Thoracic aorta (tissue), 2 donors: ENCODE results near the gene RNASE12. TPM values are rescaled to one million over a fixed set of nuclear protein-coding genes. Genes with fewer than 3 reads are reported as not detected.

Experiments
- ATAC-seq: fragments of 150-250 bp; one replicate; pipeline ENCODE4 v1.8.0; 2017; ENCODE audit warnings: low read depth; ENCODE audit not compliant: insufficient number of reproducible peaks, low FRiP score
- DNase-seq: peaks from one replicate; pipeline ENCODE4 v3.0.0-alpha.2; 2020; ENCODE audit warnings: low spot score
- H3K27ac ChIP-seq, 2 donors: fragments of 200-600 bp; sonication (generic); 1 replicate in 1 of 2; 2 replicates in 1 of 2; pipeline ENCODE4 v1.5.1; 2016; ENCODE audit warnings: mild to moderate bottlenecking in 2 of 2, moderate library complexity in 2 of 2
- H3K27me3 ChIP-seq: fragments of 200-600 bp; sonication (generic); replicated peaks from 2 replicates; pipeline ENCODE4 v1.6.0; 2016; ENCODE audit warnings: mild to moderate bottlenecking; ENCODE audit not compliant: insufficient read depth
- H3K36me3 ChIP-seq: fragments of 200-600 bp; sonication (generic); one replicate; pipeline ENCODE4 v1.5.1; 2016
- H3K4me1 ChIP-seq, 2 donors: fragments of 200-600 bp; sonication (generic); 1 replicate in 1 of 2; 2 replicates in 1 of 2; pipeline versions ENCODE4 v1.5.1 to v1.6.0; 2016; ENCODE audit warnings: low read depth in 2 of 2, mild to moderate bottlenecking in 1 of 2; ENCODE audit not compliant: control insufficient read depth in 1 of 2
- H3K4me3 ChIP-seq: fragments of 200-600 bp; sonication (generic); 2 replicates; pipeline ENCODE4 v1.5.1; 2016; ENCODE audit warnings: mild to moderate bottlenecking
- H3K9me3 ChIP-seq: fragments of 200-600 bp; sonication (generic); 2 replicates; pipeline ENCODE4 v1.5.1; 2016
- total RNA-seq, 2 donors: library from RNA; depleted of rRNA; stranded (reverse); fragments of >200 nt; gene quantifications; one replicate each; pipeline versions ENCODE4 v1.1.0 to v1.2.3, GENCODE V29; 2016
- TF ChIP-seq, protein P1 (sequence below): fragments of 200-600 bp; sonication (generic); IDR thresholded peaks from one replicate; pipeline ENCODE4 v1.5.1; 2019; ENCODE audit warnings: antibody characterized with exemption

Gene RNASE12
- total RNA-seq, 2 donors from 2014 or later, result not detected

DNA sequence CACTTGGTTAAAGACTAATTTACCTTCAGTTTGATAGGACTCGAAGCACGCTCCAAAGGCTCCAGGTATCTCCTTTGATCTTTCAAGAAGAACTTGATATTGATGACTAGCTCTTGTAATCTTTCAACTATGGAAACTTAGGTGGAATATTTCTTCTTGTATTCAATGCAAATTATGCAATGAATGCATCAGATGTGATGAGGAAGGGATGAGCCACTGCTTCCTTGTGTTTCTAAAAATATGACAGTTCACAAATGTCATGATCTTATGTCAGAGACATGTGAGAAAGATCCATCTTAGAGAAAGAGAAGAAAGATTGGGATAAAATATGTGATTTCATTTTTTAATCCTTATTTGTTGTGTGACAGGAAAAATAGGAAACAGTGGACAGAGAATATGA is 40.2 kb downstream of the RNASE12 start:
- no peak overlapping the region for H3K4me3 ChIP-seq
- no peak overlapping the region for H3K27ac ChIP-seq
- ATAC-seq, result no peak
- H3K36me3 ChIP-seq, result no peaks in the 10 kb centered on the region
- no peaks in the 10 kb centered on the region for H3K9me3 ChIP-seq
- no peaks in the 10 kb centered on the region for H3K4me1 ChIP-seq
- DNase-seq, result no peak
- H3K27me3 ChIP-seq, result no peaks in the 10 kb centered on the region
- TF ChIP-seq, protein P1, sequence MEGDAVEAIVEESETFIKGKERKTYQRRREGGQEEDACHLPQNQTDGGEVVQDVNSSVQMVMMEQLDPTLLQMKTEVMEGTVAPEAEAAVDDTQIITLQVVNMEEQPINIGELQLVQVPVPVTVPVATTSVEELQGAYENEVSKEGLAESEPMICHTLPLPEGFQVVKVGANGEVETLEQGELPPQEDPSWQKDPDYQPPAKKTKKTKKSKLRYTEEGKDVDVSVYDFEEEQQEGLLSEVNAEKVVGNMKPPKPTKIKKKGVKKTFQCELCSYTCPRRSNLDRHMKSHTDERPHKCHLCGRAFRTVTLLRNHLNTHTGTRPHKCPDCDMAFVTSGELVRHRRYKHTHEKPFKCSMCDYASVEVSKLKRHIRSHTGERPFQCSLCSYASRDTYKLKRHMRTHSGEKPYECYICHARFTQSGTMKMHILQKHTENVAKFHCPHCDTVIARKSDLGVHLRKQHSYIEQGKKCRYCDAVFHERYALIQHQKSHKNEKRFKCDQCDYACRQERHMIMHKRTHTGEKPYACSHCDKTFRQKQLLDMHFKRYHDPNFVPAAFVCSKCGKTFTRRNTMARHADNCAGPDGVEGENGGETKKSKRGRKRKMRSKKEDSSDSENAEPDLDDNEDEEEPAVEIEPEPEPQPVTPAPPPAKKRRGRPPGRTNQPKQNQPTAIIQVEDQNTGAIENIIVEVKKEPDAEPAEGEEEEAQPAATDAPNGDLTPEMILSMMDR, result no peak

DNA sequence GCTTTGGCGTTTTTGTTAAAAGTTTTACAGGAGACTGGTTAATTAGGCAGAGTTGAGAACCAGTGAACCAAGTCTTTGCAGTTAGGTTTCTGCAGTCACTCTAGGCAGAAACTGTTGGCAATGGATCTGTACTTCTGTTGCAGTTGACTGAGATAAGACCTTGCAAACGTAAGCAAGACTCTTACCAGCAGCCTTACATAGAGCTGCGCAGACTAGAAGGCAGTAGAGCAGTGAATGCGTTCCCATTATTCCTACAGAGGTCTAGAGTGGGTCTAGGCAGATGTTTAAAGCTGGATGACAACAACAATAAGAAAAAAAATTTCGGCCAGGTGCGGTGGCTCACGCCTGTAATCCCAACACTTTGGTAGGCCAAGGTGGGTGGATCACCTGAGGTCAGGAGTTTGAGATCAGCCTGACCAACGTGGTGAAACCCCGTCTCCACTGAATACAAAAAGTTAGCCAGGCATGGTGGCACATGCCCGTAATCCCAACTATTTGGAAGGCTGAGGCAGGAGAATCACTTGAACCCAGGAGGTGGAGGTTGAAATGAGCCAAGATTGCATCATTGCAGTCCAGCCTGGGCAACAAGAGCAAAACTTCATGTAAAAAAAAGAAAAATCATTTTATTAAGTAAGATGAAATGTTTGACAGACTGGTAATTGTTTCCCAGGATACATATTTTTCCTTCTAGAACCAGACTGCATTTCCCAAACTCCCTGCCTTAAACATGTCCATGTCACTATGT is 42.6 kb downstream of the RNASE12 start:
- H3K4me1 ChIP-seq, result no peaks in the 10 kb centered on the region
- H3K27me3 ChIP-seq, result no peaks in the 10 kb centered on the region
- H3K4me3 ChIP-seq, result no peak overlapping the region
- no peaks in the 10 kb centered on the region for H3K9me3 ChIP-seq
- DNase-seq (no peak), ATAC-seq (no peak)
- no peaks in the 10 kb centered on the region for H3K36me3 ChIP-seq
- H3K27ac ChIP-seq, result no peak overlapping the region
- TF ChIP-seq, protein P1, result no peak

DNA sequence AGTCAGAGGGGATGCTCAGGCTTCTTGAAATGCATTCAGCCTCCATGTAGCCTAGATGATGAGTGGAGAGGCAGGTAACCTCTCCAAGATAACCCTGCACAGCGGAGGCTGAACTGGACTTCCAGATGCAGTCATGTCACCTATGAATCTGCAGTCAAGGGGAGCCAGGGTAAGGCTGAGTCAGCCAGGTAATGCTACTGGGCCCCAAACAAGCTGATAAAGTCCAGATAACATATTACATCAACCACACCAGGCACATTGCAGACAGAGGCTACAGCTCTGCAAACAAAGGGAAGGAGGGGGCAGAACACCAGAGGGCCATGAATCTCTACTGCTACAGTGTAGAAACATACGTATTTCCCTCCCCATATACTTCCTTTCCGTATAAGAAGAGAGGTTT is 44.3 kb downstream of the RNASE12 start:
- Histone ChIP-seq H3K36me3 (no peaks in the 10 kb centered on the region), H3K4me3 (no peak overlapping the region), H3K9me3 (no peaks in the 10 kb centered on the region), H3K27me3 (no peaks in the 10 kb centered on the region), H3K4me1 (no peaks in the 10 kb centered on the region), H3K27ac (no peak overlapping the region)
- ATAC-seq (no peak), DNase-seq (no peak)
- TF ChIP-seq, protein P1, result no peak

Other genes with a start within 250 kb of the RNASE12 start
- gene PARP2, start 247.7 kb downstream of the RNASE12 start, total RNA-seq, result 1 to 10 TPM; 3.9 to 5.8 TPM
- 10 to 100 TPM; 33.0 to 54.2 TPM for gene TEP1, start 177.9 kb downstream of the RNASE12 start, total RNA-seq
- gene KLHL33, start 155.2 kb downstream of the RNASE12 start, total RNA-seq, result under 1 TPM; 0.14 to 0.42 TPM
- gene OSGEP, start 136.6 kb downstream of the RNASE12 start, total RNA-seq, result 100 to 1,000 TPM in 1 of 2 donors, 10 to 100 TPM in 1; 66.2 to 108 TPM
- 10 to 100 TPM; 45.9 to 85.6 TPM for gene APEX1, start 136.2 kb downstream of the RNASE12 start, total RNA-seq
- gene PIP4P1, start 129.9 kb downstream of the RNASE12 start, total RNA-seq, result 10 to 100 TPM; 11.6 to 13.8 TPM
- gene PNP, start 122.0 kb downstream of the RNASE12 start, total RNA-seq, result 100 to 1,000 TPM in 1 of 2 donors, 10 to 100 TPM in 1; 42.4 to 170 TPM
- gene RNASE10, start 85.8 kb downstream of the RNASE12 start, total RNA-seq, result not detected
- gene RNASE9, start 30.3 kb downstream of the RNASE12 start, total RNA-seq, result not detected
- gene RNASE11, start 3.4 kb downstream of the RNASE12 start, total RNA-seq, result not detected
- not detected for gene OR6S1, start 50.3 kb upstream of the RNASE12 start, total RNA-seq
- gene RNASE4, start 93.2 kb upstream of the RNASE12 start, total RNA-seq, result 10 to 100 TPM; 45.6 to 66.4 TPM
- 10 to 100 TPM; 13.5 to 15.7 TPM for gene ANG, start 97.4 kb upstream of the RNASE12 start, total RNA-seq
- not detected for gene EDDM3A, start 154.5 kb upstream of the RNASE12 start, total RNA-seq
- not detected for gene EDDM3B, start 177.0 kb upstream of the RNASE12 start, total RNA-seq
- 10 to 100 TPM; 26.3 to 39.0 TPM for gene RNASE6, start 189.9 kb upstream of the RNASE12 start, total RNA-seq
- 100 to 1,000 TPM; 537 to 922 TPM for gene RNASE1, start 211.5 kb upstream of the RNASE12 start, total RNA-seq